LNCaP clone FGC (cell line): Measurements from ENCODE around the gene APOA4.
A peak's percentile ranks its signal among the peaks of the same experiment; 100 is the strongest.
"Not testable (repeated sequence)": the region's sequence is repeated elsewhere in the genome, so short reads cannot be mapped to it uniquely, and the experiment has no call there.

Experiments
- DNase-seq: peaks from one replicate; pipeline ENCODE4 v3.0.0-alpha.2; 2011; ENCODE audit warnings: low read depth
- H3K4me3 ChIP-seq: 2 replicates; pipeline ENCODE4 v1.5.1; 2011; ENCODE audit warnings: mild to moderate bottlenecking, low read depth, low read length, control low read depth
- TF ChIP-seq, protein P1 (sequence below): IDR thresholded peaks from 2 replicates; pipeline ENCODE4 v1.5.1; 2012; ENCODE audit warnings: mild to moderate bottlenecking; ENCODE audit not compliant: control insufficient read depth, insufficient read depth; ENCODE audit errors: extremely low read depth

Gene APOA4

DNA sequence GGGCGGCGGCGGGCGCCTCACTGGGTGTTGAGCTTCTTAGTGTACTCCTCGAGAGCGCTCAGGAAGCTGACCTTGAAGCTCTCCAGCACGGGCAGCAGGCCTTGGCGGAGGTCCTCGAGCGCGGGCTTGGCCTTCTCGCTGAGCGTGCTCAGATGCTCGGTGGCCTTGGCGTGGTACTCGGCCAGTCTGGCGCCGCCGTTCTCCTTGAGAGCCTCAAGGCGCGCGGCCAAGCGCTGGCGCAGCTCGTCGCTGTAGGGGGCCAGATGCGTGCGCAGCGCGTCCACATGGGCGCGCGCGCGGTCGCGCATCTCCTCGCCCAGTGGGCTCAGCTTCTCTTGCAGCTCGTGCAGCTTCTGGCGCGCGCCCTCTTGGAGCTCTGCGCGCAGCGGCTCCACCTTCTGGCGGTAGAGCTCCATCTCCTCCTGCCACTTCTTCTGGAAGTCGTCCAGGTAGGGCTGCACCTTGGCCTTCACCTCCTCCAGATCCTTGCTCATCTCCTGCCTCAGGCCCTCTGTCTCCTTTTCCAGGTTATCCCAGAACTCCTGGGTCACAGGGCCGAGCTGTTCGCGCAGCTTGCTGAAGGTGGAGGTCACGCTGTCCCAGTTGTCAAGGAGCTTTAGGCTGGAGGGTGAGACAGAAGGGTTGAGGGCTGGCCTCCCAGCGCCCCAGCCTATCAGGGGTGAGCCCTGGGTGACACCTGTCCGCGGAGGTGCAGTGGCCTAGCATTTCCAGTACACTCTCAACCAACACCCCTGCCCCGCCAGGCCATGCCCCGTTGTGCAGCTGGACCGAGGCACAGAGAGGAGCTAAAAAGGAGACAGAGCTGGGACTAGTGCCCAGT, 12.9 kb upstream of the APOA4 start:
- peak overlapping the region; percentile 27 for H3K4me3 ChIP-seq
- peak; percentile 84 for DNase-seq
- TF ChIP-seq, protein P1, sequence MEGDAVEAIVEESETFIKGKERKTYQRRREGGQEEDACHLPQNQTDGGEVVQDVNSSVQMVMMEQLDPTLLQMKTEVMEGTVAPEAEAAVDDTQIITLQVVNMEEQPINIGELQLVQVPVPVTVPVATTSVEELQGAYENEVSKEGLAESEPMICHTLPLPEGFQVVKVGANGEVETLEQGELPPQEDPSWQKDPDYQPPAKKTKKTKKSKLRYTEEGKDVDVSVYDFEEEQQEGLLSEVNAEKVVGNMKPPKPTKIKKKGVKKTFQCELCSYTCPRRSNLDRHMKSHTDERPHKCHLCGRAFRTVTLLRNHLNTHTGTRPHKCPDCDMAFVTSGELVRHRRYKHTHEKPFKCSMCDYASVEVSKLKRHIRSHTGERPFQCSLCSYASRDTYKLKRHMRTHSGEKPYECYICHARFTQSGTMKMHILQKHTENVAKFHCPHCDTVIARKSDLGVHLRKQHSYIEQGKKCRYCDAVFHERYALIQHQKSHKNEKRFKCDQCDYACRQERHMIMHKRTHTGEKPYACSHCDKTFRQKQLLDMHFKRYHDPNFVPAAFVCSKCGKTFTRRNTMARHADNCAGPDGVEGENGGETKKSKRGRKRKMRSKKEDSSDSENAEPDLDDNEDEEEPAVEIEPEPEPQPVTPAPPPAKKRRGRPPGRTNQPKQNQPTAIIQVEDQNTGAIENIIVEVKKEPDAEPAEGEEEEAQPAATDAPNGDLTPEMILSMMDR, result peak; percentile 88

DNA sequence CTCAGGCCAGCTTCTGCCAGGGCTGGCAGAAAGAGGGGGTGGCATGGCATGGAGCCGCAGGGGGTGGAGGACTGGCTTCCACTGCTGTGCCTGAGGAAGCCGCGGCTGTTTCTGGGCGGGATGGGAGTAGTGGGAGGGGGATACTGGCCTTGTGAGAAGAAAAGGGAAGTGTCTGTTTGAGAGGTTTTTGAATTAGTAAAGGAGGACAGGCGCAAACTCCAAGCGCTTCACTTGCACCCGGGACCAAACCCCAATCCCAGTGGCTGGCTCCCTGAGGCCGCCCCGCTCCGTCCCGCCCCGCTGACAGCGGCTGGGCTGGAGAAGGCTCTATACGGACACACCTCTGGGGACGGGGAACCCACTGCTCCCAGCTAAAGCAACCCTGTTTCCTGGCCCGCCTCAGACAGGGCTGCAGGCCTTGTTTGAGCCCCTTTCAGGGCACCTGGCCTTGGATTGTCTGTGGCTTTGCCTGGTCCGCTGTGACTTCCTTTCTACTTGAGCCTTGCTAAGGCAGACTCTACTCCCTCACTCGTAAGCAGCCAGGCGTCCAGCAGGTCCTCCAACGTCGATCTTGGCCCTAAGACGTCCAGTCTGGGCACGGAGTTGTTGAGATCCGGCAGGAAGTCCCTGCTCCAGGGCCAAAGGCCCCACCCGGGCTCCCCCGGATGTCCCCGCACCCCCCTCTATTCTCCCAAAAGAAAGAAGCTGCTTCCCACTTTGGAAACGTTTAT, 12.1 kb upstream of the APOA4 start:
- TF ChIP-seq, protein P1, result no peak
- DNase-seq, result no peak
- peak overlapping the region; percentile 27; the same call in 1 of the 2 replicates for H3K4me3 ChIP-seq

DNA sequence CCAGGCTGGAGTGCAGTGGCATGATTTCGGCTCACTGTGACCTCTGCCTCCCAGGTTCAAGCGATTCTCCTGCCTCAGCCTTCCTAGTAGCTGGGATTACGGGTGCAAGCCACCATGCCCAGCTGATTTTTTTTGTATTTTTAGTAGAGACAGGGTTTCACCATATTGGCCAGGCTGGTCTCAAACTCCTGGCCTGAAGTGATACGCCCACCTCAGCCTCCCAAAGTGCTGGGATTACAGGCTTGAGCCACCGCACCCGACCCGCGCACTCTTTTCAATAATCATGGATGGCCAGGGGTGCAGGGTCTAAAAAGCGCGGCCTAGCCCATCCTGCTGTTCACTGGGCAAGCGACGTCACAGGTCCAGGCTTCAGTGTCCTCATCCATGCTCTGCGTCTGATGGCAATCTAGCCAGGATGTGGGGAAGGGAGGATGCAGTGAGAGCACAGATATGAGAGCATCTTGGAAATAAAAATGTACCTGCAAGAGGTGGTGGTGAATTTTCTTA, 11.5 kb upstream of the APOA4 start:
- not testable (repeated sequence) for H3K4me3 ChIP-seq, DNase-seq

DNA sequence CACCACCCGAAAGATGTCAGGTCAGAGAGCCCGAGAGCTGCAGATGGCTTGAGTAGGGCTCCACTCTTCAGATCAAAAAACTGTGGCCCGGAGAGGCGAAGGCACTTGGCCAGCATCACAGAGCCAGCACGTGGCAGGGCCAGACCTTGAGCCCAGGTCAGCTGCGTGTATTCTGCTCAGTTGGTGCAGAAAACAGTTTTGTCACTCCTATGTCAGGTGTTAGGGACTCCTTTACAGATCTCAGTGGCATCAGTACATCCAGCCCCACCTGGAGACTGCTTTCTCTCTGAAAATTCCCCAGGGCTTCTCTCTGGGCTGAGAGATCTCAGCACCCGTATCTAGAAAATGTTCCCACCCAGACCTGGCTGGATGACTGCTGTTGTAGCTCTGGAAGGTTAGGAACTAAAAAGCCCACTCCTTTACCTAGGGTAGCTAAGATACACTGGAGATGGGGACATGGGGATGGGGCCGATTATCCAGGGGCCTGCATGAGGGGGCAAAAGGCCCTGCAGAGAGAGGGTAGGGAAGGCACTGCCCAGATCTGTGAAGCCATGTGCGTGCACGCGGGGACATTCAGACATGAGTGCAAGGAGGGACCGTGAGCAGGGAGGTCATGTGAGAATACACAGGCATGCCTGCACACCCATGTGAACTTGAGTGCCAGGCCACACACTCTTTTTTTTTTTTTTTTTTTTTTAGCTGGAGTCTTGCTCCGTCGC, 10.9 kb upstream of the APOA4 start:
- no peak for DNase-seq
- TF ChIP-seq, protein P1, result no peak
- H3K4me3 ChIP-seq, result no peak overlapping the region

DNA sequence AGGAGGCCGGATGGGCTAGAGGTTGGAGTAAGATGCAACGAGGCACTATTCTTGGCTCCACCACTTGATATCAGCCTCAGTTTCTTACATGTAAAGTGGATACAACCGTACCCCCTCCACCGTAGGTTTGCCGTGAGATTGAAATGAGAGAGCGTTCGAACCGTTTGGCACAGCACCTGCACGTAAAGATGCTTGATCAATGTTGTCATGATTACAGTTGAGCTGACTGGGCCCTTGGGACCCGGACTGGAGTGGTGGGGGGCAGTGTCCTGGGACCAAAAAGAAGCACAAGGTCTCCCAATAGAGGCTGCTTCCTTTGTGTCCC, 10.3 kb upstream of the APOA4 start:
- no peak for DNase-seq
- TF ChIP-seq, protein P1, result no peak

DNA sequence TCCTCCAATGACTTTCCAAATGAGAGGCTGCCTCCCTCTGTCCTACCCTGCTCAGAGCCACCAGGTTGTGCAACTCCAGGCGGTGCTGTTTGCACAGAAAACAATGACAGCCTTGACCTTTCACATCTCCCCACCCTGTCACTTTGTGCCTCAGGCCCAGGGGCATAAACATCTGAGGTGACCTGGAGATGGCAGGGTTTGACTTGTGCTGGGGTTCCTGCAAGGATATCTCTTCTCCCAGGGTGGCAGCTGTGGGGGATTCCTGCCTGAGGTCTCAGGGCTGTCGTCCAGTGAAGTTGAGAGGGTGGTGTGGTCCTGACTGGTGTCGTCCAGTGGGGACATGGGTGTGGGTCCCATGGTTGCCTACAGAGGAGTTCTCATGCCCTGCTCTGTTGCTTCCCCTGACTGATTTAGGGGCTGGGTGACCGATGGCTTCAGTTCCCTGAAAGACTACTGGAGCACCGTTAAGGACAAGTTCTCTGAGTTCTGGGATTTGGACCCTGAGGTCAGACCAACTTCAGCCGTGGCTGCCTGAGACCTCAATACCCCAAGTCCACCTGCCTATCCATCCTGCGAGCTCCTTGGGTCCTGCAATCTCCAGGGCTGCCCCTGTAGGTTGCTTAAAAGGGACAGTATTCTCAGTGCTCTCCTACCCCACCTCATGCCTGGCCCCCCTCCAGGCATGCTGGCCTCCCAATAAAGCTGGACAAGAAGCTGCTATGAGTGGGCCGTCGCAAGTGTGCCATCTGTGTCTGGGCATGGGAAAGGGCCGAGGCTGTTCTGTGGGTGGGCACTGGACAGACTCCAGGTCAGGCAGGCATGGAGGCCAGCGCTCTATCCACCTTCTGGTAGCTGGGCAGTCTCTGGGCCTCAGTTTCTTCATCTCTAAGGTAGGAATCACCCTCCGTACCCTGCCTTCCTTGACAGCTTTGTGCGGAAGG, 9.5 kb upstream of the APOA4 start:
- no peak for DNase-seq
- TF ChIP-seq, protein P1, result peak; percentile 26; the same call in 1 of the 2 replicates
- no peak overlapping the region for H3K4me3 ChIP-seq

More for the DNA sequence above, 10.3 kb upstream of the APOA4 start:
- H3K4me3 ChIP-seq, result no peak overlapping the region
